ENCODE results near the gene ADAMTS16. TPM values are rescaled to one million over a fixed set of nuclear protein-coding genes. Genes with fewer than 3 reads are reported as not detected.

ADAMTS16 gene
- total and polyA plus RNA-seq, 9 of the 15 experiments (the other 6 are each of a cell fraction or from before 2014, with no cell fraction given): not detected

- Histone ChIP-seq H3K9ac (ENCODE audit: insufficient read depth in 1 of 2, low read depth in 2 of 2, low read length in 2 of 2) (no peak overlapping the region), H3K36me3 (ENCODE audit: control insufficient read depth, insufficient read depth, low read length) (no peaks in the 10 kb centered on the region), H3K79me2 (ENCODE audit: control insufficient read depth, insufficient read depth, low read length) (no peaks in the 10 kb centered on the region), H3K27ac (ENCODE audit: extremely low read depth, low read depth, low read length) (no peak overlapping the region), H3K9me1 (ENCODE audit: control insufficient read depth, insufficient read depth, low read length) (no peaks in the 10 kb centered on the region), H3K4me1 (replicated peaks in 1 of 2; ENCODE audit: control insufficient read depth in 2 of 2, insufficient read depth in 2 of 2, low read length in 2 of 2) (peaks cover 0 to 2% of the 10 kb centered on the region in 2 experiments; a peak in 3 of 5 replicates), H3K27me3 (ENCODE audit: control insufficient read depth in 2 of 2, insufficient read depth in 2 of 2, low read length in 2 of 2) (peaks cover 13 to 35% of the 10 kb centered on the region in 2 experiments; a peak in 4 of 5 replicates), H2AFZ (ENCODE audit: low read depth, low read length) (no peak overlapping the region), H4K20me1 (replicated peaks; ENCODE audit: control insufficient read depth, insufficient read depth, low read length) (no peaks in the 10 kb centered on the region), H3K4me3 (no peak overlapping the region), H3K9me3 (replicated peaks; ENCODE audit: control insufficient read depth, insufficient read depth, low read depth, low read length) (peaks cover 2% of the 10 kb centered on the region; the same call in 1 of the 2 replicates), H3K4me2 (ENCODE audit: insufficient read depth, low read length) (no peak overlapping the region)
- no peak for TF ChIP-seq MLLT1 (IDR thresholded peaks at IDR 0.05)
- no peak for TF ChIP-seq CHCHD3 (CRISPR knock-in tag; IDR thresholded peaks at IDR 0.05)
- TF ChIP-seq ZFP1 (CRISPR knock-in tag; IDR thresholded peaks at IDR 0.05): no peak
- no peak for TF ChIP-seq HSF4 (CRISPR knock-in tag; IDR thresholded peaks at IDR 0.05; ENCODE audit: borderline replicate concordance)
- no peak for TF ChIP-seq NR4A1 (CRISPR knock-in tag; IDR thresholded peaks at IDR 0.05)
- no peak for TF ChIP-seq NR4A1 (tag; IDR thresholded peaks at IDR 0.05)
- TF ChIP-seq KAT8 (IDR thresholded peaks at IDR 0.05; ENCODE audit: low read depth): no peak
- no peak for TF ChIP-seq ASH1L (IDR thresholded peaks at IDR 0.05; ENCODE audit: borderline replicate concordance, low read depth, partially characterized antibody)
- TF ChIP-seq E2F4 (CRISPR knock-in tag; IDR thresholded peaks at IDR 0.05; ENCODE audit: low read depth): no peak
- TF ChIP-seq CBFA2T3 (IDR thresholded peaks at IDR 0.05): no peak
- TF ChIP-seq REST (IDR thresholded peaks at IDR 0.05; ENCODE audit: borderline replicate concordance): no peak
- TF ChIP-seq REST (CRISPR knock-in tag; IDR thresholded peaks at IDR 0.05; ENCODE audit: low read depth): no peak
- no peak for TF ChIP-seq JUND (IDR thresholded peaks at IDR 0.05; ENCODE audit: borderline replicate concordance, low read depth, low read length)
- TF ChIP-seq JUND (tag; IDR thresholded peaks at IDR 0.05; ENCODE audit: borderline replicate concordance, low read depth, low read length): no peak
- no peak for ATAC-seq
- intact Hi-C loops (cut with micrococcal nuclease) (no loop called here), in situ Hi-C loops (cut with MboI) (no loop called here)
- ChIA-PET CTCF (ENCODE audit: low intra/inter-chr PET ratio) (no interaction called here), POLR2A (interaction anchor here (1.0 kb wide), 1 partner anchor 10 kb away, joined by 3 read pairs; no protein-coding TSS in a partner anchor)
- DNase-seq (ENCODE audit: extremely low read depth in 1 of 4, low spot score in 3 of 4): no peak
- FAIRE-seq: no peak
- BruUV-seq (replicated peaks): no TSS peak
Measured at GRCh38 chr5:5356765-5357164, 216.6 kb downstream of the ADAMTS16 start.
